OCI-LY7 (cell line): ENCODE results near the gene RASAL1.

Experiments used
- CTCF ChIP-seq: fragments of 200-600 bp; sonication (generic); conservative IDR thresholded peaks from 2 replicates; pipeline ENCODE4 v1.5.1; 2014; ENCODE audit warnings: mild to moderate bottlenecking, antibody characterized with exemption, low read length, moderate library complexity, mixed read lengths
- EZH2phosphoT487 ChIP-seq: fragments of 200-600 bp; sonication (generic); IDR thresholded peaks from 2 replicates; pipeline ENCODE4 v1.6.1; 2018; ENCODE audit warnings: low read depth, borderline replicate concordance, mild to moderate bottlenecking, mixed run types, antibody characterized with exemption, low read length, moderate library complexity, mixed read lengths

GRCh38 chr12:113049976-113050742, 85.4 kb downstream of the RASAL1 start:
- TF ChIP-seq CTCF (peak; percentile 87), EZH2phosphoT487 (no peak)
